ENCODE results near the gene SBF2. TPM values are rescaled to one million over a fixed set of nuclear protein-coding genes. Genes with fewer than 3 reads are reported as not detected.
"Not testable (repeated sequence)": the region's sequence is repeated elsewhere in the genome, so short reads cannot be mapped to it uniquely, and the experiment has no call there.

The SBF2 gene
- total RNA-seq, 5 donors from 2014 or later (not counting 1 experiment from before 2014, with no cell fraction given) = 9.5 to 23.5 (median 13.0) TPM

GRCh38 chr11:10243896-10244575, 50.0 kb downstream of the SBF2 start:
- H3K4me3 ChIP-seq (ENCODE audit: control insufficient read depth in 1 of 2, extremely low read depth in 1 of 2, low read length in 1 of 2) = no peak overlapping the region
- no peaks in the 10 kb centered on the region for H3K4me1 ChIP-seq (ENCODE audit: control insufficient read depth in 1 of 2, extremely low read depth in 1 of 2, insufficient read depth in 2 of 2, low read length in 2 of 2)
- no peaks in the 10 kb centered on the region for H3K9me3 ChIP-seq
- Mint-ChIP-seq H3K27me3 (no peaks in the 10 kb centered on the region), H3K36me3 (peaks cover 6% of the 10 kb centered on the region), H3K9me3 (no peaks in the 10 kb centered on the region), H3K27ac (no peak overlapping the region), H3K4me3 (no peak overlapping the region), H3K4me1 (peaks cover 3 to 9% (median 8%) of the 10 kb centered on the region in 3 donors)
- ChIA-PET POLR2A (interaction anchor here in 1 of 2 donors (0.6 kb wide), 1 partner anchor 117 kb away, joined by 3 read pairs; no protein-coding TSS in a partner anchor), CTCF (no interaction called here)
- no peak for ATAC-seq (replicated peaks in 1 of 4)
- no peaks in the 10 kb centered on the region for H3K36me3 ChIP-seq (ENCODE audit: control insufficient read depth in 2 of 2, extremely low read depth in 1 of 2, insufficient read depth in 1 of 2, low read length in 1 of 2)
- WGBS (ENCODE audit: insufficient coverage) = no CpG with 5 or more reads among the region's 2 CpGs
- DNase-seq = no peak
- no peak overlapping the region for H3K27ac ChIP-seq (ENCODE audit: low read length)
- H3K27me3 ChIP-seq (replicated peaks in 1 of 2; ENCODE audit: control insufficient read depth in 2 of 2, extremely low read depth in 1 of 2, insufficient read depth in 2 of 2, low read length in 1 of 2) = no peaks in the 10 kb centered on the region

- H3K4me1 Mint-ChIP-seq = peaks cover 0 to 4% (median 3%) of the 10 kb centered on the region in 3 donors
- DNase-seq (no peak), ATAC-seq (replicated peaks in 1 of 4) (no peak)
- Histone ChIP-seq H3K36me3 (ENCODE audit: control insufficient read depth in 2 of 2, extremely low read depth in 1 of 2, insufficient read depth in 1 of 2, low read length in 1 of 2) (no peaks in the 10 kb centered on the region), H3K4me1 (ENCODE audit: control insufficient read depth in 1 of 2, extremely low read depth in 1 of 2, insufficient read depth in 2 of 2, low read length in 2 of 2) (no peaks in the 10 kb centered on the region), H3K4me3 (ENCODE audit: control insufficient read depth in 1 of 2, extremely low read depth in 1 of 2, low read length in 1 of 2) (no peak overlapping the region), H3K27me3 (replicated peaks in 1 of 2; ENCODE audit: control insufficient read depth in 2 of 2, extremely low read depth in 1 of 2, insufficient read depth in 2 of 2, low read length in 1 of 2) (no peaks in the 10 kb centered on the region), H3K9me3 (no peaks in the 10 kb centered on the region), H3K27ac (ENCODE audit: low read length) (no peak overlapping the region)
- no peaks in the 10 kb centered on the region for H3K27me3 Mint-ChIP-seq
- ChIA-PET POLR2A (no interaction called here), CTCF (interaction anchor here in 1 of 2 donors (1.0 kb wide), 1 partner anchor 27 kb away, joined by 3 read pairs; no protein-coding TSS in a partner anchor)
- H3K4me3 Mint-ChIP-seq = no peak overlapping the region
- WGBS (ENCODE audit: insufficient coverage) = no CpG with 5 or more reads among the region's 1 CpG
- H3K36me3 Mint-ChIP-seq = peaks cover 6% of the 10 kb centered on the region
- no peak overlapping the region for H3K27ac Mint-ChIP-seq
- no peaks in the 10 kb centered on the region for H3K9me3 Mint-ChIP-seq
Observed at GRCh38 chr11:10236840-10237239, 57.2 kb downstream of the SBF2 start.

GRCh38 chr11:10233581-10233980, 60.4 kb downstream of the SBF2 start:
- H3K27ac ChIP-seq (ENCODE audit: low read length) = no peak overlapping the region
- no peaks in the 10 kb centered on the region for H3K4me1 ChIP-seq (ENCODE audit: control insufficient read depth in 1 of 2, extremely low read depth in 1 of 2, insufficient read depth in 2 of 2, low read length in 2 of 2)
- Mint-ChIP-seq H3K9me3 (peaks cover 0 to 2% (median 0%) of the 10 kb centered on the region in 3 donors), H3K4me1 (peaks cover 0 to 2% (median 0%) of the 10 kb centered on the region in 3 donors), H3K36me3 (peaks cover 10% of the 10 kb centered on the region), H3K27ac (no peak overlapping the region), H3K27me3 (no peaks in the 10 kb centered on the region), H3K4me3 (no peak overlapping the region)
- no peaks in the 10 kb centered on the region for H3K36me3 ChIP-seq (ENCODE audit: control insufficient read depth in 2 of 2, extremely low read depth in 1 of 2, insufficient read depth in 1 of 2, low read length in 1 of 2)
- no peaks in the 10 kb centered on the region for H3K27me3 ChIP-seq (replicated peaks in 1 of 2; ENCODE audit: control insufficient read depth in 2 of 2, extremely low read depth in 1 of 2, insufficient read depth in 2 of 2, low read length in 1 of 2)
- ATAC-seq (replicated peaks in 1 of 4) = no peak
- ChIA-PET POLR2A (no interaction called here), CTCF (interaction anchor here in 1 of 2 donors (0.5 to 1.1 kb wide), 2 partner anchors 24 to 556 kb away, joined by 4 to 5 read pairs; no protein-coding TSS in a partner anchor)
- H3K4me3 ChIP-seq (ENCODE audit: control insufficient read depth in 1 of 2, extremely low read depth in 1 of 2, low read length in 1 of 2) = no peak overlapping the region
- 79% methylated on average over 2 of the region's 2 CpGs for WGBS (ENCODE audit: insufficient coverage)
- no peaks in the 10 kb centered on the region for H3K9me3 ChIP-seq
- DNase-seq = no peak

- DNase-seq (no peak), ATAC-seq (replicated peaks in 1 of 4) (no peak)
- H3K9me3 Mint-ChIP-seq = peaks cover 0 to 2% (median 0%) of the 10 kb centered on the region in 3 donors
- POLR2A ChIA-PET = interaction anchor here in 1 of 2 donors (0.6 kb wide), 1 partner anchor 990 kb away, joined by 3 read pairs; no protein-coding TSS in a partner anchor
- Histone ChIP-seq H3K27me3 (replicated peaks in 1 of 2; ENCODE audit: control insufficient read depth in 2 of 2, extremely low read depth in 1 of 2, insufficient read depth in 2 of 2, low read length in 1 of 2) (no peaks in the 10 kb centered on the region), H3K9me3 (no peaks in the 10 kb centered on the region), H3K4me1 (ENCODE audit: control insufficient read depth in 1 of 2, extremely low read depth in 1 of 2, insufficient read depth in 2 of 2, low read length in 2 of 2) (no peaks in the 10 kb centered on the region), H3K36me3 (ENCODE audit: control insufficient read depth in 2 of 2, extremely low read depth in 1 of 2, insufficient read depth in 1 of 2, low read length in 1 of 2) (no peaks in the 10 kb centered on the region), H3K4me3 (ENCODE audit: control insufficient read depth in 1 of 2, extremely low read depth in 1 of 2, low read length in 1 of 2) (no peak overlapping the region), H3K27ac (ENCODE audit: low read length) (no peak overlapping the region)
- H3K27me3 Mint-ChIP-seq = no peaks in the 10 kb centered on the region
- peaks cover 10% of the 10 kb centered on the region for H3K36me3 Mint-ChIP-seq
- no peak overlapping the region for H3K27ac Mint-ChIP-seq
- WGBS (ENCODE audit: insufficient coverage) = no CpG with 5 or more reads among the region's 1 CpG
- H3K4me3 Mint-ChIP-seq = no peak overlapping the region
- CTCF ChIA-PET = interaction anchor here in 1 of 2 donors (0.6 to 1.1 kb wide), 3 partner anchors 23 to 423 kb away, joined by 4 to 6 read pairs (median 5); no protein-coding TSS in a partner anchor
- H3K4me1 Mint-ChIP-seq = peaks cover 0 to 2% (median 0%) of the 10 kb centered on the region in 3 donors
Observed at GRCh38 chr11:10232756-10233155, 61.3 kb downstream of the SBF2 start.

GRCh38 chr11:10231803-10232202, 62.2 kb downstream of the SBF2 start:
- DNase-seq; H3K27me3 Mint-ChIP-seq; H3K9me3 ChIP-seq; H3K4me1 ChIP-seq (ENCODE audit: control insufficient read depth in 1 of 2, extremely low read depth in 1 of 2, insufficient read depth in 2 of 2, low read length in 2 of 2); H3K4me1 Mint-ChIP-seq; H3K4me3 Mint-ChIP-seq; H3K27ac Mint-ChIP-seq; H3K27ac ChIP-seq (ENCODE audit: low read length); H3K9me3 Mint-ChIP-seq; H3K27me3 ChIP-seq (replicated peaks in 1 of 2; ENCODE audit: control insufficient read depth in 2 of 2, extremely low read depth in 1 of 2, insufficient read depth in 2 of 2, low read length in 1 of 2); H3K4me3 ChIP-seq (ENCODE audit: control insufficient read depth in 1 of 2, extremely low read depth in 1 of 2, low read length in 1 of 2); H3K36me3 ChIP-seq (ENCODE audit: control insufficient read depth in 2 of 2, extremely low read depth in 1 of 2, insufficient read depth in 1 of 2, low read length in 1 of 2); POLR2A ChIA-PET; ATAC-seq (replicated peaks in 1 of 4): not testable (repeated sequence)
- H3K36me3 Mint-ChIP-seq = peaks cover 10% of the 10 kb centered on the region
- CTCF ChIA-PET = interaction anchor here in 1 of 2 donors (0.6 kb wide), 1 partner anchor 23 kb away, joined by 3 read pairs; no protein-coding TSS in a partner anchor
- whole genome bisulfite sequencing (ENCODE audit: insufficient coverage) = 100% methylated on average over 1 of the region's 13 CpGs

GRCh38 chr11:10225553-10225952, 68.5 kb downstream of the SBF2 start:
- no peaks in the 10 kb centered on the region for H3K9me3 ChIP-seq
- H3K9me3 Mint-ChIP-seq = peaks cover 0 to 3% (median 0%) of the 10 kb centered on the region in 3 donors
- DNase-seq (no peak), ATAC-seq (replicated peaks in 1 of 4) (no peak)
- no peaks in the 10 kb centered on the region for H3K36me3 ChIP-seq (ENCODE audit: control insufficient read depth in 2 of 2, extremely low read depth in 1 of 2, insufficient read depth in 1 of 2, low read length in 1 of 2)
- H3K27me3 ChIP-seq (replicated peaks in 1 of 2; ENCODE audit: control insufficient read depth in 2 of 2, extremely low read depth in 1 of 2, insufficient read depth in 2 of 2, low read length in 1 of 2) = no peaks in the 10 kb centered on the region
- H3K27ac Mint-ChIP-seq = no peak overlapping the region
- ChIA-PET POLR2A (no interaction called here), CTCF (no interaction called here)
- H3K4me1 ChIP-seq (ENCODE audit: control insufficient read depth in 1 of 2, extremely low read depth in 1 of 2, insufficient read depth in 2 of 2, low read length in 2 of 2) = no peaks in the 10 kb centered on the region
- H3K4me1 Mint-ChIP-seq = peaks cover 0 to 4% (median 0%) of the 10 kb centered on the region in 3 donors
- H3K36me3 Mint-ChIP-seq = peaks cover 3% of the 10 kb centered on the region
- no peak overlapping the region for H3K4me3 ChIP-seq (ENCODE audit: control insufficient read depth in 1 of 2, extremely low read depth in 1 of 2, low read length in 1 of 2)
- no peaks in the 10 kb centered on the region for H3K27me3 Mint-ChIP-seq
- no CpG with 5 or more reads among the region's 2 CpGs for WGBS (ENCODE audit: insufficient coverage)
- H3K4me3 Mint-ChIP-seq = no peak overlapping the region
- no peak overlapping the region for H3K27ac ChIP-seq (ENCODE audit: low read length)
